ENCODE results near the gene SCYL2. TPM values are rescaled to one million over a fixed set of nuclear protein-coding genes. Genes with fewer than 3 reads are reported as not detected.
A peak's percentile ranks its signal among the peaks of the same experiment; 100 is the strongest.
"Not testable (repeated sequence)": the region's sequence is repeated elsewhere in the genome, so short reads cannot be mapped to it uniquely, and the experiment has no call there.

Gene SCYL2
- total RNA-seq, 1 donor: 76.0 TPM

DNA sequence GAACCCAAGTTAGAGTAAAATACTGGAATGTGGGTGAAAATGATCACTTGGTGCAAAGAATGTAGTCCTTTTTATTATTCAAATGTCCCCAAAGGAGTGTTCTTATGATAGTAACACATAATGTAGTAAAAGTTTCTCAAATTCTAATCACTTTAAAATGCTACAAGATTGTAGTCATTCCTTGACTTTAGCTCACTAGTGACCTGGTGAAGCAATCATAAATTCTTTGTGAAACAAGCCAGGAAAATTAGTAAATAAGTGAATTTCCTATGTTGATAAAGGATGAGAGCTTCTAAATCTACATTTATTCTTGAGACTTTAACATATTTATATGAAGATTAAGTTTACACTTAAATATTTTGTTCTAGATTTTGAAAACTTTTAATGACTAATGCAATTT, 59.2 kb downstream of the SCYL2 start:
- H3K4me3 ChIP-seq (ENCODE audit: low read depth, low read length): no peak overlapping the region
- peak; percentile 5 for DNase-seq (ENCODE audit: low read depth)
- TF ChIP-seq, protein P1, sequence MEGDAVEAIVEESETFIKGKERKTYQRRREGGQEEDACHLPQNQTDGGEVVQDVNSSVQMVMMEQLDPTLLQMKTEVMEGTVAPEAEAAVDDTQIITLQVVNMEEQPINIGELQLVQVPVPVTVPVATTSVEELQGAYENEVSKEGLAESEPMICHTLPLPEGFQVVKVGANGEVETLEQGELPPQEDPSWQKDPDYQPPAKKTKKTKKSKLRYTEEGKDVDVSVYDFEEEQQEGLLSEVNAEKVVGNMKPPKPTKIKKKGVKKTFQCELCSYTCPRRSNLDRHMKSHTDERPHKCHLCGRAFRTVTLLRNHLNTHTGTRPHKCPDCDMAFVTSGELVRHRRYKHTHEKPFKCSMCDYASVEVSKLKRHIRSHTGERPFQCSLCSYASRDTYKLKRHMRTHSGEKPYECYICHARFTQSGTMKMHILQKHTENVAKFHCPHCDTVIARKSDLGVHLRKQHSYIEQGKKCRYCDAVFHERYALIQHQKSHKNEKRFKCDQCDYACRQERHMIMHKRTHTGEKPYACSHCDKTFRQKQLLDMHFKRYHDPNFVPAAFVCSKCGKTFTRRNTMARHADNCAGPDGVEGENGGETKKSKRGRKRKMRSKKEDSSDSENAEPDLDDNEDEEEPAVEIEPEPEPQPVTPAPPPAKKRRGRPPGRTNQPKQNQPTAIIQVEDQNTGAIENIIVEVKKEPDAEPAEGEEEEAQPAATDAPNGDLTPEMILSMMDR (IDR thresholded peaks at IDR 0.05; ENCODE audit: insufficient read depth, low read depth, low read length): no peak

DNA sequence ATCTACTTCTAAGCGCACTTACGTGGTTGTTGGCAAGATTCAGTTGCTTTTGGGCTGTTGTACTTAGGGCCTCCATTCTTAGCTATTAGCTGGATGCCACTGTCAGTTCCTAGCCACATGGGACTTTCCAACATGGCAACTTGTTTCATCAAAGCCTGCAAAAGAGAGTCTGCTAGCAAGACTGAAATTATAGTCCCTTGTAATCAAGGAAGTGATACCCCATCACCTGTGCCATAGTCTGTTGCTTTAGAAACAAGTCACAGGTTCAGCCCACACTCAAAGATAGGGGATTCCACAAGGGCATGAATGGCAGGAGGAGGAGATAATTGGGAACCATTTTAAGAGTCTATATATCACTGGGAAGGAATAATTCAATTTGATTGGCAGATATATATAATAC, 62.8 kb downstream of the SCYL2 start:
- no peak for DNase-seq (ENCODE audit: low read depth)
- no peak overlapping the region for H3K4me3 ChIP-seq (ENCODE audit: low read depth, low read length)
- TF ChIP-seq, protein P1 (IDR thresholded peaks at IDR 0.05; ENCODE audit: insufficient read depth, low read depth, low read length): no peak

DNA sequence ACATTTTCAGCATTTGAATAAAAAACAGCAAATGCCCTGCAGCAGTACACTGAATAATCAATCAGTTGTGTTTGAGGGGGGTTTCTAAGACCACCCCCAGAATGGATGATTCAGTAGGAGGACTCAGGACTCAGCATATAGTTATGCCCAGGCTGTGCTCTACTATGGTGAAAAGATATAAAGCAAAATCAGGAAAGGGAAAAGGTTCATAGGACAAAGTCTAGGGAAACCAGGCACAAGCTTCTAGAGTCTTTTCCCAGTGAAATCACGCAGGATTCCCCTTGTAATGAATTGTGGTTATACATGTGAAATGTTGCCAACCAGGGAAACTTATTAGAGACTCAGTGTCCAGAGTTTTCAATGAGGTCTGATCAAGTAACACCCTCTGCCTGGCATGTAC, 64.9 kb downstream of the SCYL2 start:
- no peak for DNase-seq (ENCODE audit: low read depth)
- TF ChIP-seq, protein P1 (IDR thresholded peaks at IDR 0.05; ENCODE audit: insufficient read depth, low read depth, low read length): no peak
- no peak overlapping the region for H3K4me3 ChIP-seq (ENCODE audit: low read depth, low read length)

DNA sequence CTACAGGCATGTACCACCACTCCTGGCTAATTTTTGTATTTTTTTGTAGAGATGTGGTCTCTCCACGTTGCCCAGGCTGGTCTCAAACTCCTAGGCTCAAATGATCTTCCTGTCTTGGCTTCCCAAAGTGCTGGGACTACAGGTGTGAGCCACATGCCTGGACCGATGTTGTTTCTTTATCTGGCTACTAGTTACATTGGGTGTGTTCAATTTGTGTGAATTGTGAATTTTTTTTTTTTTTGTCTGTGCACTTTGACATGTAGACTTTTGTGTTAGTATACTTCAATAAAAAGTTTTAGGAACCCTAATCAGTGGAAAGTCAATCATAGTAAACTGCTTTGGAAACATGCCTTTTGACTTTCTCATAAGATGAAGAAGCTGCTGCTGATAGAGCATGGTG, 65.9 kb downstream of the SCYL2 start:
- TF ChIP-seq, protein P1 (IDR thresholded peaks at IDR 0.05; ENCODE audit: insufficient read depth, low read depth, low read length): no peak
- no peak for DNase-seq (ENCODE audit: low read depth)
- H3K4me3 ChIP-seq (ENCODE audit: low read depth, low read length): no peak overlapping the region

DNA sequence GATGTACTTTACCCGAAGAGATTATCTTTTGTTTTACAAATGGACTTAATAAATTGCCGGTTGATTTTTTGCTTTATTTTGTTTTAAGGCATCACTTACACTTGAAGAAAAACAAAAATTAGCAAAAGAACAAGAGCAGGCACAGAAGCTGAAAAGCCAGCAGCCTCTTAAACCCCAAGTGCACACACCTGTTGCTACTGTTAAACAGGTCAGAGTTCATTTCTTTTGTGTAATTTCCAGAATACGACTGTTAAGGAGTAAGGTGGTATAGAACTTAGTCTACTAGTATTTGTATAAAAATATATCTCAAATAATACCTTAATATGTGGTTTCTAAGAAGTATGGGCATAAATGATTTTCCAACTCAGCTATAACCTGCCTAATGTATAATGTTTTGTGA, 70.3 kb downstream of the SCYL2 start:
- DNase-seq (ENCODE audit: low read depth): no peak
- no peak overlapping the region for H3K4me3 ChIP-seq (ENCODE audit: low read depth, low read length)
- TF ChIP-seq, protein P1 (IDR thresholded peaks at IDR 0.05; ENCODE audit: insufficient read depth, low read depth, low read length): no peak

DNA sequence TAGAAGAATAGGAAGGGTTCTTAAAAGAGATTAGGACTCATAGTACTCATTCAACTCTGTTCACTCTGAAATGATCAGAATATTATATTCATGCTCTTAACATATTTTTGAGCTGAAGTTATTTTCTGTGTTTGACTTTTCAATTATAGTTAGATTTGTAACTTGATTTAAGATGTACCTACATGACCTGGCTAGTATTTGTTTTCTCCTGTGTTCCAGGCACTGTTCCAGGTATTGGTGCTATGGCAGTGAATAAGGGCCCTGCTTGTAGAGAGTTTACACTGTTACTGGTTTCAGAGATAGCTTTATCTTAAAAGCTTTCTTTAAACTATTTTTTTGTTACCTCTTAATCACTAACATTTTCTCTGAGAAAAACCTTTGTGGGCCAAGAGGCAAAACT, 70.8 kb downstream of the SCYL2 start:
- TF ChIP-seq, protein P1 (IDR thresholded peaks at IDR 0.05; ENCODE audit: insufficient read depth, low read depth, low read length): no peak

DNA sequence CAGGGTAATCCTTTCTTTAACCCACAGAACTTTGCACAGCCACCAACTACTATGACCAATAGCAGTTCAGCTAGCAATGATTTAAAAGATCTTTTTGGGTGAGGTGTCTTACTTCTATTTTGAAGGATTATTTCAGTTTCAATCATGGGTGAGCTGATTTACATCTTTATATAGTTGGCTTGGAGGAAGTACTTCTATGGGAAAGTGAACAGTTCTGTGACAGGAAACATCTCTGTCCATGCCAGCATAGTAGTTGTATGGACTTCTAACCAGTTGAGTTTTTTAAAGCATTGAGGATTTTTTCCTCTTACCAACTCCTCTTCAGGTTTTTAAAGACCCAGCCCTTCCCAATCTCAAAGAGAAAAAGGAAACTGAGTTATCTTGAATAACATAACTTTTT, 72.1 kb downstream of the SCYL2 start:
- H3K4me3 ChIP-seq (ENCODE audit: low read depth, low read length): no peak overlapping the region
- TF ChIP-seq, protein P1 (IDR thresholded peaks at IDR 0.05; ENCODE audit: insufficient read depth, low read depth, low read length): no peak
- DNase-seq (ENCODE audit: low read depth): no peak

More for the DNA sequence above, 70.8 kb downstream of the SCYL2 start:
- no peak for DNase-seq (ENCODE audit: low read depth)
- no peak overlapping the region for H3K4me3 ChIP-seq (ENCODE audit: low read depth, low read length)

DNA sequence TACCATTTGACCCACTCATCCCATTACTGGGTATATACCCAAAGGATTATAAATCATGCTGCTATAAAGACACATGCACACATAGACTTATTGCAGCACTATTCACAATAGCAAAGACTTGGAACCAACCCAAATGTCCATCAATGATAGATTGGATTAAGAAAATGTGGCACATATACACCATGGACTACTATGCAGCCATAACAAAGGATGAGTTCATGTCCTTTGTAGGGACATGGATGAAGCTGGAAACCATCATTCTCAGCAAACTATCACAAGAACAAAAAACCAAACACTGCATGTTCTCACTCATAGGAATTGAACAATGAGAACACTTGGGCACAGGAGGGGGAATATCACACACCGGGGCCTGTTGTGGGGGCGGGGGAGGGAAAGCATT, 75.9 kb downstream of the SCYL2 start:
- not testable (repeated sequence) for H3K4me3 ChIP-seq (ENCODE audit: low read depth, low read length); DNase-seq (ENCODE audit: low read depth)

DNA sequence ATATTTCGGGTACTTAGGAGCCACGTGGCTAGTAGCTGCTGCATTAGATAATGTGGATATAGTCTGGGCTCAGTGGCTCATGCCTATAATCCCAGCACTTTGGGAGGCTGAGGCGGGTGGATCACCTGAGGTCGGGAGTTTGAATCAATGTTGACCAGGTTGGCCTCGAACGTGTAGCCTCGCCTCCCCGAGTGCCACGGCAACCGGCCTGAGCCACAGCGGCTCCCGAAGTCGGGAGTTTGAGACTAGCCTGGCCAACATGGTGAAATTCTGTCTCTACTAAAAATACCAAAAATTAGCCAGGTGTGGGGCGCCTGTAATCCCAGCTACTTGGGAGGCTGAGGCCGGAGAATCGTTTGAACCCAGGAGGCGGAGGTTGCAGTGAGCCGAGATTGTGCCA, 77.4 kb downstream of the SCYL2 start:
- not testable (repeated sequence) for DNase-seq (ENCODE audit: low read depth); H3K4me3 ChIP-seq (ENCODE audit: low read depth, low read length)
